Activated T-helper 1 cell treated with anti-CD3 and anti-CD28 coated beads, Interleukin-2, amount 50 U/mL, for 16 hours (primary cell): Measurements from ENCODE around the gene ZDHHC11B.
"Not testable (repeated sequence)": the region's sequence is repeated elsewhere in the genome, so short reads cannot be mapped to it uniquely, and the experiment has no call there.

Experiments
- DNase-seq, 2 donors: peaks; one replicate each; pipeline ENCODE4 v3.0.0-alpha.2; 2020; ENCODE audit warnings: low read depth in 1 of 2, low spot score in 1 of 2

ZDHHC11B gene

DNA sequence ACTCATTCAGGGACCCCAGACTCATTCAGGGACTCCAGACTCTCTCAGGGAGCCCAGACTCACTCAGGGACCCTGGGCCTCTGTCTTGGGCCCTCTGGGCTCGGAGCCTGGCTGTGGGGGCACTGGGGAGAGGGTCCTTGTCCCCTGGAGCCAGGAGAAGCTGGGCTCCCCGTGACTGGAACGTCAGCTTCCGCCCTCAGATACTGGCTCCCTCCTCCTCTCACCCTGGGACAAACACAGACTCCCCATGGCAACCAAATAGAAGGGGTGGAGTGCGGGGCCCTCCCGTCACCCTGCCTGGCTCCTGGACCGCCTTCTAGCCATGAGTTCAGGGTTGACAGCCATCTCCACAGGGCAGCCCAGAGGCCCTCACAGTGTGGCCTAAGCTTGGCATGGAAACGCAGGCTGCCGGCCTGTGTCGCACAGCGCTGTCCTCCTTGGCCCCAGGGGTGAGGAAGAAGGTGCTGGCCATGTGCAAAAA, 27.6 kb downstream of the ZDHHC11B start:
- DNase-seq, result no peak

DNA sequence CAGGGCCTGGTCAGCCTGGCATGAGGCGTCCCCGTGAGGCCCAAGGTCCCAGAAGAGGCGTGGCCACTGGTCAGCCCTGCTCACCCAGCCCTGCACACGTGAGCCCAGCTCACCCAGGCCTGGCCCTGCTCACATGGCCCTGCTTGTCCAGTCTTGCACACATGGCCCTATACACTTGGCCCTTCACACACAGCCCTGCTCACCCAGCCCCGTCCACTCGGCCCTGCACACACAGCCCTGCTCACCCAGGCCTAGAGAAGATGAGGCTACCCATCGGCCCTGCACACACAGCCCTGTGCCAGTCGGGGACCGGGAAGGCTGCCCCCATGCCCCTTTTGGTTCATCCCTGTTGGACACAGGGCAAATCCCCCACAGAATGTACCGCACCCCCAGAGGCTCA, 28.4 kb downstream of the ZDHHC11B start:
- no peak for DNase-seq

DNA sequence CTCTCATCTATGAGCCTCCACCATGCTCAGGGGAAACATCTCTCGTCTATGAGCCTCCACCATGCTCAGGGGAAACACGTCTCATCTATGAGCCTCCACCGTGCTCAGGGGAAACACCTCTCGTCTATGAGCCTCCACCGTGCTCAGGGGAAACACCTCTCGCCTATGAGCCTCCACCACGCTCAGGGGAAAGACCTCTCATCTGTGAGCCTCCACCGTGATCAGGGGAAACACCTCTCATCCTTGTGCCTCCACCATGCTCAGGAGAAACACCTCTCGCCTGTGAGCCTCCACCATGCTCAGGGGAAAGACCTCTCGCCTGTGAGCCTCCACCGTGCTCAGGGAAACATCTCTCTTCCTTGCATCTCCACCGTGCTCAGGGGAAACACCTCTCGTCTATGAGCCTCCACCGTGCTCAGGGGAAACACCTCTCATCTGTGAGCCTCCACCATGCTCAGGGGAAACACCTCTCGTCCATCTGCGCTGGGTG, 30.3 kb downstream of the ZDHHC11B start:
- not testable (repeated sequence) for DNase-seq

DNA sequence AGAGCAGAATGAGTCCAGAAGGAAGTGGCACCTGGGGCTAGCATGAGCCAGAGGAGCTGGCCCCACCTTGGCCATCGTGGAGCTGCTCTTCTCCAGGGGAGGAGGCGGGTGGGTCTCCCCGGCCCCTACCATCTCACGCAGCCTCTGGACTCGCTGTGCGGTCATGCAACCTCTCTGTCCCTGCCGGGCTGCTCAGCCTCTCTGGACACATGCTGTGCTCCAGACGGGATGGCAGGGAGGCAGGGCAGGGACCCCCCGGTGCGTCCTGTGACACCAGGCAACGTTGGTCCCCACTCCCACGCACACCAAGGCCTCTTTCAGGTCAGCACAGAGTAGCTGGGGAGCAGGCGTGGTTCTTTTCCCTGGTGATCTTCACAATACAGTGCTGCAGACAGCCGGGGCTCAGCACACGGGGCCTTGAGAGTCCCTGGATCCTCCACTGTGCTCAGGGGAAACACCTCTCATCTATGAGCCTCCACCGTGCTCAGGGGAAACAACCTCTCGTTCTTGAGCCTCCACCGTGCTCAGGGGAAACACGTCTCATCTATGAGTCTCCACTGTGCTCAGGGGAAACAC, 30.9 kb downstream of the ZDHHC11B start:
- DNase-seq, result not testable (repeated sequence)

DNA sequence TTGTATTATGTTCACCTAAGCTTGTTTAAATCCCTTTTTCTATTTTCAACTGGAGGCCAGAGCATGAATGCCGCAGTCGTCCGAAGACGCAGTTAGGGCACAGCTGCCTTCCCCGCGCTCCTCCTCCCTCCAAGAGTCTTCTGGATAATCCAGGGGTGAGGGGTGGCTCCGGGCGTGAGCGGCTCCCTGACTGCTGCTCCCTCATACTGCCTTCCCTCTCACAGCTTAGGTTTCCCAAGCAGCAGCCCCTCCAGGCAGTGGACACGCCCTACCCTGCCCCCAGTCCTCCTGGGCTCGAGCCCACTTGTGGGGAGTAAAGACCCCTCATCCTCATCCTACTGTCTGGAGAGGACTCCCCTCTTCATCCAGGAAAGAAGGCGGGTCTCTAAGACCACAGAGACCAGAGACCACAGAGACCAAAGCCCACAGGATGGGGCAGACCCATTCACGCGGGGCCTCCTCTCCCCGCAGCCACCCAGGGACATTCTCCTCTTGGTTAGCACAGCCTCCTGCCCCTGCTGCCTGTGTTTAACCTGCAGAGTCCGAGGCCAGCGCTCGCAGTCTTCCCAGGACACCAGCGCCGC, 31.9 kb downstream of the ZDHHC11B start:
- DNase-seq, result not testable (repeated sequence)

DNA sequence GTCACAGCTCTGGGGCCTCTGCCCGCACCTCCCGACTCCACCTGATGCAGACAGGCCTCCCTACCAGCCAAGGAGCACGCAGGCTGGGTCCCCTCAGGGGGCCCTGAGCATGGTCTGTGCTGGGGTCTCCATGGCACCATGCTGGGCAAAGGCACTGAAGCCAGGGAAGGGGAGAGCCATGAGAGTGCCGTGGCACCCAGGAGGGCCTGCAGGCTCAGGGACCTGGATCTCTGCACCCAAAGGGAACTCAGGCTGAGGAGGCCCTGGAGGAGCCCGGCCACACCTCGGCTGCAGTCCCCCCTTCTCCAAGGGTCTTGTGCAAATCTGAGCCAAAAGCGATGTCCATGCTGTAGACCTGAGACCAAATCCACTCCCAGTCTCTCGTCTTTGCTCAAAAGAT, 32.5 kb downstream of the ZDHHC11B start:
- not testable (repeated sequence) for DNase-seq

DNA sequence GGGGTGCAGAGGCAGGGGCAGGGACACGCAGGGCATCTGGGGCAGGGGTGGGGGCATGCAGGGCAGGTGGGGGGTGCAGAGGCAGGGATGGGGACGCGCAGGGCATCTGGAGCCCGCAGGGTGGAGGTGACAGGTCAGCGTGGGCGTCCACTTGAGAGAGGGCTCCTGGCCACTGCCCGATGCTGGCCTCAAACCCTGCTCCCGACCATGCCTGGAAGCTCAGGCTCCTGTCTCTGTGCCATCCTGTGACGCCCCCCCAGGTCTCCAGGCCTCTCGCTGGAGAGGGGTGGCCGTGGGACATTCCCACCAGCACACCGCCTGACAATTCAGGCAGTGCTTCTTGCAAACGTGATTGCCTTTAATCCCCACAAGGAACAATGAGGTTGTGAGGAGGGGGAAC, 33.0 kb downstream of the ZDHHC11B start:
- DNase-seq, result no peak

DNA sequence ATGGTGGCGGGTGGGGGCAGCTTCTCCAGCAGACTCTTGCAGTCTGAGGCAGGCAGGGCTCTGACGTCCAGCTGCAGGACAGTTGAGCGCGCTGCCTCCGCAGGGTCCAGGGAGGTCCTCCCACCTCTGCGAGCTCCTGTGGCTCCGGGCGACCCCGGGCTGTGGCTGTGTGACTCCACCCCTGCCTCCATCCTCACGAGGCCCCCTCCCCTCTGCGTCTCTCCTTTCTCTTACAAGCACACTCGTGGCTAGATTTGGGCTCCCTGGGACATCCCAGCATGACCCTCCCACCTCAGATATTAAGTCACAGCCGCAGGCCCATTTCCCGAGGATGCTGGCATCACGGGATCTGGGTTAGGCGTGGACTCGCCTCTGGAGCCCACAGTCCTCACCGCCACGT, 34.3 kb downstream of the ZDHHC11B start:
- DNase-seq, result not testable (repeated sequence)

DNA sequence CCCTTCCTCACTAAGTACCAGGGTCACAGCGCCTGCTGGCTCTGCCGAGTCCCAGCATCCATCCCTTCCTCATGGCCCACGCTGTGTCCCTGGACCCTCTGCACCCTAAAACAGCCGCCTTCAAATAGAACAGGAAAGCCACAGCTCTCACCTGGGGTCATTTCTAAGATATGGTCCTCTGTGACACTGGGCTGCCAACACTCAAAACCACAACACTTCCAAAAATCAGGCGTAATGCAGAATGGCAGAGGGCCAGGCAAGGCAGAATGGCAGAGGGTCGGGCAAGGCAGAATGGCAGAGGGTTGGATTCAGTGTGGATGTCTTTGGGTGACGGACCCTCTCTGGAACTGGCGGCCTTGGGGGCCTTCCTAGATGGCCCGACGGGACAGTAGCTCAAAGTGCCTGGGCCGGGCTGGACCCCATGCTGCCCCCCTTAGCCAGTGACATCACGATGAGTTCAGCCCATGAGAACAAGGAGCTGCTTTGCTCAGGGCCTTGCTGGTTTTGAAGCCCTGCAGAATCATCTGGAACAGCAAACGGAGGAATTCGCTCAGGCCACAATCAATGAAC, 35.3 kb downstream of the ZDHHC11B start:
- DNase-seq, result no peak

DNA sequence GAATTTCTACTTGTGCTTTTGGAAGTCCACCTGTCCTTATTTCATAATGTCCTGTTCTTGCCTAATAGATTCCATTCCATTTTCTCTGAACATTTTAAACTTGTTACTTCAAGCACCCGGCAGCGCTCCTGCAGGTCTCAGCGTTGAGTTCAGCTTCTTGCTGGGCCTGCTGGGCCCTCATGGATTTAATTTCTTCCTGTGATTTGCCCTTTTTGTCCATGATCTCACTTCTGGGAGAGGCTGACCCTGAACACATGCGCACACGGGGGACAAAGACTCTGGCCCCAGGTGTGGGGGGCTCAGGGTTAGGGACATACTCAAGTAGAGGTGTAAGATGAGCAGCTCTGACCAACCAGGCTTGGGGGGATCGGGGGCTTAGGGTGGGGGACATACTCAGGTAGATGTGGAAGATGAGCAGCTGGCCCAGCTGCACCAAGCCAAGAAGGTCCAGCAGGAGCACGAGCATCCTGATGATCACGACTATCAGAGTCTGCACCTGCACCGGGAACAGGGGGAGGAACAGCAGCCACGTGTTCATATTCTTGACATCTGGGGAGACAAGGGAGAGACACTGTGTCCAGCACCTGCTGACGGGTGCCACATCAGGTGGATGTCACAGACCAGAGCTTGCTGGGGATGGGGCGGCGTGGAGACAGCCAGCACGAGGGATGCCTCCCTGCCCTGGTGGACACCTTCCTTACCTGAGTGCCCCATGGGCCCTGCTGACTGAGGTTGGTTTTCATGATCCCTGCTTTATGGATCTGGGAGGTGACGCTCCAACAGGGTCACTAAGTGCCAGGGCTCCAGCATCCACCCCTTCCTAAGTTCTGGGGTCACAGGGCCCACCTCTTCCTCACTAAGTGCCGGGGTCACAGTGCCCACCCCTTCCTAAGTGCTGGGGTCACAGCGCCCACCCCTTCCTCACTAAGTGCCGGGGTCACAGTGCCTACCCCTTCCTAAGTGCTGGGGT, 36.2 kb downstream of the ZDHHC11B start:
- DNase-seq, result not testable (repeated sequence)

DNA sequence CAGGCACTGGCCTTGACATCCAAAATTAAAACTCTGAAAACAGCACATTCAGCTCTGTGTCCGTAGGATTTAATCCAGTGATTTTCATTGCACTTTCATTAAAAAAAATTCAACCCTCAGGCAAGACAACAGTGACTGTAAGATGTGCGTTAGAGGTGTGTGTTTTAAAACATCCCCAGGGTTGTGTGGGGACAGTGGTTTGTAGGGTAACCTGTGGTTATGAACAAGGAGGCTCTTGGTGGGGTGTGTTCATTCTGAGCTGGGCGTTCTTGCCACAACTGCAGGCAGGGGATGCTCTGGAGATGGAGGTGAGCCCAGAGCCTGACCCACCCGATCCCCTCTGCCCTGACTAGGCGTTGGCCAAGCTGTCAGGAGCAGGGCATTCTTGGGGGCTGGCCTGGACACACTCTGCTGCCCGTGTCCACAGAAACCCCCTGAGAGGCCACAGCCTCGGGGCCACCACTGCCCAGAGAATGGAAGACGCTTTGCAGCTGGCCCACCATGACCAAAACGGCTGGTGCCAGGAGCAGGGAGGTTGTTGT, 37.2 kb downstream of the ZDHHC11B start:
- not testable (repeated sequence) for DNase-seq

DNA sequence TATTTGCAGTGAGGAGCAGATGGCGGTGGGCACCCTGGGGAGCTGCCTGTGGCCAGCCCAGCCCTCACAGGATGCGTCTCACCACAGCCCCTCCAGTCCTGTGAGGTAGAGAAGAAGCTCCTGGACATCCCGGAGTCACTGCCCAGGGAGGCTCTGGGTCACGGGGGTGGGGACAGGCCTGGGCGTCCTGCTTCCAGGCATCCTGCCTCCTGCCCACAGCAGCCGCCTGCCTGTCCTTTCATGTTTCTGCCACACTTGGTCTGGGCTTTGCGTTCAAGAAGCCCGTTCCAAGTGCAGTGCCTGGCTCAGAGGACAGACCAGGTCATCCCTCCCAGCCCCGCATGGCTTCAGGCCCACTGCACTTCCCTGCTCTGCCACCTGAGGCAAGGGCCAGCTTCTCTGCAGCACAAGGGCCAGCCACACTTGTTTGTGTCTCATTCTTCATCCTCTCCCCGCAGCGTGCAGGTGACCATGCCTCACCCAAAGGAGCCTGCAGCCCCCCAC, 38.2 kb downstream of the ZDHHC11B start:
- DNase-seq, result no peak

DNA sequence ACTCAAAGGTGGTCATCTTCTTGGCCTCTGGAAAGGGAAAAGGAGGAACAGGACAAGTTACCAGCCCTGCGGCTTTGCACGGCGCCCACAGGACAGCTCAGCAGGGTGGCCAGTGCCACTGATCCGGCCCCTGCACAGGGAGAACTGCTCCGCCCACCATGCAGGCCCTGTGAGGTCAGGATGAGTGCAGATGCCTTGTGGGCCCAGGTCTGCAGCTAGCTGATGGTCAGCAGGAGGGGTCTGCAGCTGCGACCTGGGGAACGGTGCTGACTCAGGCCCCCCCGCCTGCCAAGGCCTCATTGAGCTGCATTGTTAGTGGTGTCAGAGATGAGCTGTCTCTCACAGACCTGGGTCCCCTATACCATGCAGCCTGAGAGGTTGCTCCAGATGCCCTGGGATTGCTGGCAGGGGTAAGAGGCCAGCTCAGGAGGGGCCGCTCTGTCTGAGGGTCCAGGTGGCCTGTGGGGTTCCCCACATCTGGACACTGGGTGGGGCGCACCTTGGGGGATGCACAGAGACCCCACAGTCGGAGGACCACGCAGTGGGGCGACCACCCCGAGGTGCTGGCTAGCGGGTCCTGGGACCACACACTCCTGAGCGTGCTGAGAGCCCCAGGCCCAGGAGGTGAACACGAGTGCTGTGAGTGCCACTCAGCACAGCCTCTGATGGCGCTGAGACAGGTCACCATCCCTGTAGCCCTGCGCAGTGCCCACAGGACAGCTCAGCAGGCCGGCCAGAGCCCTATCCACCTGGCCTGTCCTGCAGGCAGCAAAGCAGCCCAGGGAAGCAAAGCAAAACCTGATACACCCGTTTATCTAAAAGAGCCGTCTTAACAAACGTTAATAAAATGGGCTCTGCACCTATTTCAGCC, 39.0 kb downstream of the ZDHHC11B start:
- not testable (repeated sequence) for DNase-seq

DNA sequence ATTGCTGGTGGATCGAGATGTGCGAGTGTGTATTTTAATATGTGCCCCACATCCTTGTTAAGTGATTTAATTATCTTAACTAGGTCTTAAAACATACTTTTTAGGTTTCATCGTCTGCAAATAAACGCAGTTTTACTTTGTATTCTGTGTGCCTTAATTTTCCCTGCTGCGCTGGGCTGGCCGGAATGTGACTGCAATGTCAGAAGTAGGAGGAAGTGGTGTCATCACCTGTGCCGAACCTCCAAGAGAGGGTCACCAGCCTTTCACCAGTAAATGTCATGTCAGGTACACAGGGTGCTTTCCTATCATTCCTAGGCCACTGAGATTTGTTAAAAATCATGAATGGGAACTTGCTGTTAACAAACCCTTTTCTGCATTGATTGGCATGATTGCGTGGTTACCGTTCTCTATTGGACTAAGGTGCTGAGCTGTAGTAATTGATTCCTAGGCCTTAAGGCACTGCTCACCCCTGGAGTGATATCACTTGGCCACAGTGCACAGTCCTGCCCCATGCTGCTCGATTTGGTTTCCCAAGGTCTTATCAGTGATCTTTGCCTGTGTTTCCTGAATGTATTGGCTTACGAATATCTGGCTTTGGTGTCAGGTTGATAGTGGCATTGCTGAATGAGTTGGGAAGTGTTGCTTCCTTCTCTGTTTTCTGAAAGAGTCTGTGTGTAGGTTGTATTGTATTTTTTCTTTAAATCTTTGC, 40.7 kb downstream of the ZDHHC11B start:
- not testable (repeated sequence) for DNase-seq

DNA sequence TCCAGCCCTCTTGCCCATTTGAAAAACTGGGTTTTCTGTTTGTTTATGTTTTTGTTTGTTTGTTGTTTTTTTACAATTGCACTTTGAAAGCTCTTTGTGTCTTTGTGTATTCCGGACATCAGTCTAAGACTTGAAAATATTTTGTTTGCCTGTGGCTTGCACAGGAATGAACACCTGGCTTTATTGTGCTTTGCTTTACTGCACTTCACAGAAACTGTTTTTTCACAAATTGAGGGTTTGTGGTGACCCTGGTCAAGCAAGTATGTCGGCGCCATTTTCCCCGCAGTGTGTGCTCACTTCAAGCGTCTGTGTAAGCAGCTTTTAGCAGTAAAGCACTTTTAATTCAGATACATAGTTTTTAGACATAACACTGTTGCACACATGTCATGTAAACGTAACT, 42.3 kb downstream of the ZDHHC11B start:
- not testable (repeated sequence) for DNase-seq

DNA sequence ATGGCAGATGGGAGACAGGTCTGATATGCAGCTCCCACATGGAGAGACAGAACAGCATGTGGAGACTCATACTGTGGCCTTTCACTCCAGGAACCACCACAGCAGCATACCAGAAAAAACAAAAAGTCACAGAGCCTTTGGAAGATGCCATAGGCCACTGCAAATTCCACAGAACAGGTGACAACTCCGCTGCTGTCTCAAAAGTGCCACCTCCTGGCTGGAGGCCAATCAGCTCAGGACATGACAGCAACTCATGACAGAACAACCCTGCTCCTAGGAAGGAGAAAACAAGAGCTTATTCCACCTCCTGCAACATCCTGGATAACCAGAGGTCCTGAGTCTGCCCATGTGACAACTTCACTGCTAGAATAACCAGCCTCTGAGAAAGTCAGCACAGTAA, 50.4 kb downstream of the ZDHHC11B start:
- not testable (repeated sequence) for DNase-seq

DNA sequence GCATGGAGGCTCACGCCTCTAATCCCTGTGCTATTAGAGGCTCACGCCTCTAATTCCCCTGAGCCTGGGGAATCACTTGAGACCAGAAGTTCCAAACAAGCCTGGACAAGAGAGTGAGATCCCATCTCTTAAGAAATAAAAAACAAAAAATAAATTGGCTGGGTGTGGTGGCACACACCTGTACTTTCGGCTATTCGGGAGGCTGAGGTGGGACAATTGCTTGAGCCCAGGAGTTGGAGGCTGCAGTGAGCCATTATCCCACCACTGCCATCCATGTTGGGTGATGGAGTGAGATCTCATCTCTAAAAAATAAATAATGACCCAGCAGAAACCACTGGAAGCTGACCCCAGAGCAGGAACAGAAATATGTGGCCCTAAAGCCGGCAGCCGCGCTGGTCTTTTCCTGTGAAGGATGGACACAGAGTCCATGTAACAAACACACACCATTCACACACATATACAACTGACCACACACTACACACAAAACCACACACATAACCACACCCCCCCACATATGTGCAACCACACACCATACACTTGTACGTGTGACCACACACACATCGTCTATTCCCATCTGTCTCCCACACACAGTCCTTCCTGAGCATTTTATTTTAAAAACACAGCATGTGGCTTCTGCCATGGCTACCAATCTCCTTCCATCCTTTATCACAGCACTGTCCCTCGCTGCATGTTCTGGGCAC, 51.6 kb downstream of the ZDHHC11B start:
- DNase-seq, result not testable (repeated sequence)

DNA sequence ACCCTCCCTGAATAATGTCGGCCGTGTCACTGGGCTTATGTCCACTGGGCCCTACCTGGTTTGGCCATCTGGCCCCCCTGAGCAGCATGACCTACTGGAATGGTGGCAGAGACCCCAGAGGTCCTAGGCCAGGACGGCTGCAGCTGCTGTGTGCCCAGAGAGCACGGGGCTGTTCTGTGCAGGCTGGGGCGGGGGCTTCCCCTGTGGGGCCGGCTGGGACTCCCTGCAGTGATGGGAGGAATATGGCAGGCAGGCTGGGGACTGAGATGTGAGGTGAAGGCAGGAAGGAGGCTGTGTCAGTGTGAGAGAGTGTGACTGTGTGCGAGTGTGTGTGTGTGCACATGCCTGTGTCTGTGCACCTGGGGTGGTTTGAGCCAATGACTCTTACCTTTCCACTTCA, 55.3 kb downstream of the ZDHHC11B start:
- DNase-seq, result not testable (repeated sequence)

DNA sequence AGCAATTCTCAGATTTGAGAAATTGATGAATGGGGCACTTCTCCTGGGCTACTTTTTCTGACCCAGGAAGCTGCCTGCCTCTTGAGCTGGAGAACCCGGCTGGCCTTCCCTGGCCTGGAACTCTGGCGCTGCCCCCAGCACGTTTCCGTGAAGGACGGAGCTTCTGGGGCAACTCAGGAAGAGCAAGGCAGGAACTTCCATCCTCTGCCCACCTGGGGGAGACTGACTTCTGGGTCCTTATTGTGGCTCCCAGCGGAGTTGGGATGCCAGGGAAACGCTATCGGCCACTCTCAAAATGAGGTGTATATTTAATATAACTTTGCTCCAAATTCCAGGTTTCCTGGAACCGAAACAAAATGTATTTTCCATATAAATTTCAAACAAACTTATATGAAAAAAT, 57.4 kb downstream of the ZDHHC11B start:
- DNase-seq, result not testable (repeated sequence)
